AG09319 (cell line): Measurements from ENCODE around the gene TMEM161A.

Experiments used
- DNase-seq: peaks from one replicate; pipeline ENCODE4 v3.0.0-alpha.2; 2010; ENCODE audit warnings: low read depth; ENCODE audit errors: extremely low read depth
- CTCF ChIP-seq: IDR thresholded peaks from 2 replicates; pipeline ENCODE4 v1.5.1; 2011; ENCODE audit warnings: low read depth, mild to moderate bottlenecking, inconsistent platforms, low read length, moderate library complexity

Gene TMEM161A

GRCh38 chr19:19098703-19099632 is 39.3 kb downstream of the TMEM161A start:
- TF ChIP-seq CTCF = no peak
- DNase-seq = no peak

- TF ChIP-seq CTCF = no peak
Measured at GRCh38 chr19:19098084-19098702, 40.1 kb downstream of the TMEM161A start.

GRCh38 chr19:19096641-19097627 is 41.3 kb downstream of the TMEM161A start:
- DNase-seq = no peak
- TF ChIP-seq CTCF = no peak

More at GRCh38 chr19:19098084-19098702, 40.1 kb downstream of the TMEM161A start:
- no peak for DNase-seq

- no peak for TF ChIP-seq CTCF
- no peak for DNase-seq
Measured at GRCh38 chr19:19095691-19096090, 42.6 kb downstream of the TMEM161A start.

- no peak for DNase-seq
- no peak for TF ChIP-seq CTCF
Measured at GRCh38 chr19:19094513-19094912, 43.8 kb downstream of the TMEM161A start.

- DNase-seq = no peak
- TF ChIP-seq CTCF = no peak
Measured at GRCh38 chr19:19087676-19088075, 50.6 kb downstream of the TMEM161A start.
